Heart right ventricle (tissue), 16 donors: ENCODE data around the gene TMEM44. TPM values are rescaled to one million over a fixed set of nuclear protein-coding genes. Genes with fewer than 3 reads are reported as not detected.
A peak's percentile ranks its signal among the peaks of the same experiment; 100 is the strongest.

Experiments
- ATAC-seq, 8 donors: fragments of 200-7000 bp; cut with Tn5 transposase; one replicate each; pipeline ENCODE4 v1.9.1; 2020; ENCODE audit warnings: mild to moderate bottlenecking in 8 of 8, moderate library complexity in 8 of 8, moderate number of reproducible peaks in 1 of 8
- DNase-seq, 2 donors: peaks; one replicate each; pipeline ENCODE4 v3.0.0-alpha.2; 2020
- H3K27ac ChIP-seq, 10 donors: fragments of 200-600 bp; sonication (generic) in 2 of 10; one replicate each; pipeline versions ENCODE4 v1.5.0 to v1.8.0; 2020 to 2022; ENCODE audit warnings: mild to moderate bottlenecking in 3 of 10
- H3K27me3 ChIP-seq, 7 donors: fragments of 200-600 bp; one replicate each; pipeline ENCODE4 v1.8.0; 2021 to 2022; ENCODE audit warnings: mild to moderate bottlenecking in 2 of 7
- H3K36me3 ChIP-seq, 9 donors: fragments of 200-600 bp; sonication (generic) in 1 of 9; one replicate each; pipeline versions ENCODE4 v1.5.0 to v1.8.0; 2020 to 2022; ENCODE audit warnings: mild to moderate bottlenecking in 2 of 9
- H3K4me1 ChIP-seq, 9 donors: fragments of 200-600 bp; sonication (generic) in 1 of 9; one replicate each; pipeline versions ENCODE4 v1.5.0 to v1.8.0; 2020 to 2022; ENCODE audit warnings: mild to moderate bottlenecking in 4 of 9
- H3K4me3 ChIP-seq, 10 donors: fragments of 200-600 bp; sonication (generic) in 2 of 10; one replicate each; pipeline versions ENCODE4 v1.5.0 to v1.8.0; 2020 to 2022; ENCODE audit warnings: mild to moderate bottlenecking in 7 of 10, moderate library complexity in 2 of 10
- H3K9me3 ChIP-seq, 11 donors: fragments of 200-600 bp in 10 of 11; sonication (generic) in 2 of 11; one replicate each; pipeline versions ENCODE4 v1.5.0 to v1.8.0; 2013 to 2022; ENCODE audit warnings: mild to moderate bottlenecking in 2 of 11, control low read depth in 1 of 11, moderate library complexity in 1 of 11
- CTCF ChIP-seq, 9 donors: fragments of 200-600 bp; sonication (generic) in 2 of 9; IDR thresholded peaks; one replicate each; pipeline versions ENCODE4 v1.5.0 to v1.8.0; 2021 to 2022; ENCODE audit warnings: antibody characterized with exemption in 9 of 9, mild to moderate bottlenecking in 5 of 9, moderate library complexity in 1 of 9
- WGBS, 2 donors: extraction: QIAGEN DNeasy Blood & Tissue Kit; methylation state at CpG; one replicate each; pipeline ENCODE4 v1.1.7; 2013; ENCODE audit warnings: inconsistent platforms in 1 of 2; 5-methylcytosine and 5-hydroxymethylcytosine counted together
- intact Hi-C, 10 donors: fragments of 100-400 bp; cut with DNase I; formaldehyde crosslinking; loops; one replicate each; pipeline versions ENCODE4 v1.11.1 to v1.14.2; 2022
- polyA plus RNA-seq, 2 donors: library from polyadenylated mRNA; stranded (reverse); fragments of 200-250 nt; gene quantifications; one replicate each; pipeline ENCODE4 v1.2.3, GENCODE V29; 2013
- total RNA-seq, 10 donors: library from RNA; stranded (reverse); fragmentation: NEBNext Ultra II Directional in 3 of 10; extraction: Animal tissue kit (Norgen Biotek cat#: 25700) in 3 of 10; gene quantifications; one replicate each; pipeline versions ENCODE4 v1.2.1 to v1.2.4, GENCODE V29; 2021 to 2023
- donor health status: Arrhythmogenic right ventricular cardiomyopathy.
- donor health status: ischemic (EF 13 %, LVEDD 7.1; RV severe dilation, severe dysfunction).
- donor health status: healthy with polysubstance abuse.
- donor health status: DM: no; HTN: yes; CAD: no.
- donor health status: DM: no; HTN: no; CAD: no.
- donor health status: ischemic (EF 25% LVEDD 6.9; RV normal size, moderate dysfunction).
- donor health status: ischemic (EF 25% LVEDD 5.7; RV mildly dilated, moderate dysfunction).
- donor health status: healthy.
- donor health status: DM: yes; HTN: yes; CAD: no.
- donor health status: Ischemic cardiomyopathy.
- donor health status: ischemic (EF 35%, LVEDD 5.7; RV mildly dilated, moderate dysfunction).
- donor health status: nonischemic (EF 11% LVEDD 7.7; RV severe dilation, severe dysfunction).
- donor health status: DM: yes; HTN: yes; CAD: no.
- donor health status: PGD.
- donor health status: ischemic (EF 29% LVEDD 5.4; RV normal size, mild dysfunction).
- donor health status: nonischemic (EF 23%, LVEDD 6.1; RV moderate dilation, normal function).

Gene TMEM44
- total and polyA plus RNA-seq, 12 donors: 3.1 to 21.9 (median 5.1) TPM

GRCh38 chr3:194592798-194593752 is 40.1 kb downstream of the TMEM44 start:
- ATAC-seq (peak in 2 of 8 donors; percentile 24 to 50), DNase-seq (no peak)
- 75 to 83% methylated on average over 10 of the region's 10 CpGs for WGBS, 2 donors
- Histone ChIP-seq H3K27ac (peak overlapping the region in 3 of 10 donors; percentile 46 to 53 (median 48)), H3K9me3 (no peaks in the 10 kb centered on the region), H3K36me3 (peaks cover 0 to 43% (median 0%) of the 10 kb centered on the region in 9 donors), H3K4me1 (peaks cover 0 to 27% (median 12%) of the 10 kb centered on the region in 9 donors), H3K27me3 (no peaks in the 10 kb centered on the region), H3K4me3 (no peak overlapping the region)
- peak in 1 of 9 donors; percentile 12 for TF ChIP-seq CTCF (IDR thresholded peaks at IDR 0.05)
- intact Hi-C loops: loop anchor here in 5 of 10 donors (5.0 to 10.0 kb wide), 4 partner anchors 118 to 261 kb away; no protein-coding TSS in a partner anchor

GRCh38 chr3:194588741-194589140 is 44.5 kb downstream of the TMEM44 start:
- no peak for ATAC-seq
- Histone ChIP-seq H3K4me1 (peaks cover 0 to 55% (median 25%) of the 10 kb centered on the region in 9 donors), H3K36me3 (peaks cover 0 to 43% (median 0%) of the 10 kb centered on the region in 9 donors), H3K27ac (peak overlapping the region in 1 of 10 donors; percentile 31), H3K9me3 (no peaks in the 10 kb centered on the region), H3K27me3 (no peaks in the 10 kb centered on the region), H3K4me3 (no peak overlapping the region)
- 85 to 92% methylated on average over 3 of the region's 3 CpGs for WGBS, 2 donors
- DNase-seq: no peak
- no peak for TF ChIP-seq CTCF (IDR thresholded peaks at IDR 0.05)
- intact Hi-C loops: loop anchor here in 1 of 10 donors (10.0 kb wide), 1 partner anchor 254 kb away; no protein-coding TSS in a partner anchor

GRCh38 chr3:194588236-194588635 is 45.0 kb downstream of the TMEM44 start:
- no peak overlapping the region for H3K4me3 ChIP-seq
- TF ChIP-seq CTCF (IDR thresholded peaks at IDR 0.05): no peak
- ATAC-seq: no peak
- intact Hi-C loops: loop anchor here in 1 of 10 donors (10.0 kb wide), 1 partner anchor 253 kb away; no protein-coding TSS in a partner anchor
- H3K9me3 ChIP-seq: no peaks in the 10 kb centered on the region
- H3K27ac ChIP-seq: peak overlapping the region in 2 of 10 donors; percentile 62 to 81
- DNase-seq: no peak
- no peaks in the 10 kb centered on the region for H3K27me3 ChIP-seq
- 85 to 92% methylated on average over 13 of the region's 13 CpGs for WGBS, 2 donors
- H3K36me3 ChIP-seq: peaks cover 0 to 43% (median 0%) of the 10 kb centered on the region in 9 donors
- peaks cover 0 to 53% (median 25%) of the 10 kb centered on the region in 9 donors for H3K4me1 ChIP-seq

GRCh38 chr3:194587438-194587931 is 45.7 kb downstream of the TMEM44 start:
- Histone ChIP-seq H3K27me3 (no peaks in the 10 kb centered on the region), H3K27ac (peak overlapping the region in 7 of 10 donors; percentile 17 to 81 (median 61)), H3K36me3 (peaks cover 0 to 43% (median 0%) of the 10 kb centered on the region in 9 donors), H3K4me1 (peaks cover 0 to 48% (median 23%) of the 10 kb centered on the region in 9 donors), H3K9me3 (no peaks in the 10 kb centered on the region), H3K4me3 (no peak overlapping the region)
- DNase-seq (peak; percentile 67 to 70), ATAC-seq (peak in 5 of 8 donors; percentile 30 to 38 (median 36))
- WGBS, 2 donors: 68 to 72% methylated on average over 14 of the region's 14 CpGs
- no peak for TF ChIP-seq CTCF (IDR thresholded peaks at IDR 0.05)
- intact Hi-C loops: loop anchor here in 1 of 10 donors (10.0 kb wide), 1 partner anchor 253 kb away; no protein-coding TSS in a partner anchor
